ENCODE results near the gene FOXN3.

DNA sequence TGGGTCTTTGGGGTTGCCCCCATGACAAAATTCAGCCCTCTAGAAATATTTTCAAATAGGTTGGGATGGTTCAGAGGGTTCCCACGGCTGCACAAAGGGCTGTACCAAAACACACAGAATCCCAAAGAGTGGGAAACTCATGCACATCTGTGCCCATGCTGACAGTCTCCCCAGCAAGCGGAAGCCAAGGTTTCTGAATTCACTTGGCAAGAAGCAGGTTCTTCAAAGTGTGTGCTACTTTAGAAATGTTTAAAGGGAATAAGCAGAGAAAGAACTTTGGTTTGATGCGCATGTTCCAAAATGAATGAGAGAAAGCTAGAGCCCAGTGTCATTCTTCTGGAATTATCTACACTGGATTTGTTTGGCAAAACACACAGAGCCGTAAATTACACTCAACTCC lies 46.7 kb downstream of the FOXN3 start:
- TF ChIP-seq, protein P1, sequence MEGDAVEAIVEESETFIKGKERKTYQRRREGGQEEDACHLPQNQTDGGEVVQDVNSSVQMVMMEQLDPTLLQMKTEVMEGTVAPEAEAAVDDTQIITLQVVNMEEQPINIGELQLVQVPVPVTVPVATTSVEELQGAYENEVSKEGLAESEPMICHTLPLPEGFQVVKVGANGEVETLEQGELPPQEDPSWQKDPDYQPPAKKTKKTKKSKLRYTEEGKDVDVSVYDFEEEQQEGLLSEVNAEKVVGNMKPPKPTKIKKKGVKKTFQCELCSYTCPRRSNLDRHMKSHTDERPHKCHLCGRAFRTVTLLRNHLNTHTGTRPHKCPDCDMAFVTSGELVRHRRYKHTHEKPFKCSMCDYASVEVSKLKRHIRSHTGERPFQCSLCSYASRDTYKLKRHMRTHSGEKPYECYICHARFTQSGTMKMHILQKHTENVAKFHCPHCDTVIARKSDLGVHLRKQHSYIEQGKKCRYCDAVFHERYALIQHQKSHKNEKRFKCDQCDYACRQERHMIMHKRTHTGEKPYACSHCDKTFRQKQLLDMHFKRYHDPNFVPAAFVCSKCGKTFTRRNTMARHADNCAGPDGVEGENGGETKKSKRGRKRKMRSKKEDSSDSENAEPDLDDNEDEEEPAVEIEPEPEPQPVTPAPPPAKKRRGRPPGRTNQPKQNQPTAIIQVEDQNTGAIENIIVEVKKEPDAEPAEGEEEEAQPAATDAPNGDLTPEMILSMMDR (IDR thresholded peaks at IDR 0.05; ENCODE audit: low read depth, low read length) = no peak
- TF ChIP-seq POLR2A (IDR thresholded peaks at IDR 0.05; ENCODE audit: extremely low read depth, insufficient read length) = no peak
